Kidney glomerular epithelial cell (primary cell): ENCODE measurements around the gene VMP1.
"Not testable (repeated sequence)": the region's sequence is repeated elsewhere in the genome, so short reads cannot be mapped to it uniquely, and the experiment has no call there.

Experiments used
- DNase-seq: peaks from one replicate; lab custom pipeline; 2025; lab: John Stamatoyannopoulos, UW

VMP1 gene

GRCh38 chr17:59755069-59755468 lies 47.6 kb downstream of the VMP1 start:
- DNase-seq: not testable (repeated sequence)

- peak; percentile 99 for DNase-seq
Observed at GRCh38 chr17:59756236-59756818, 48.9 kb downstream of the VMP1 start.

GRCh38 chr17:59757043-59757442 lies 49.6 kb downstream of the VMP1 start:
- DNase-seq: no peak

- DNase-seq: no peak
Observed at GRCh38 chr17:59757470-59757869, 50.0 kb downstream of the VMP1 start.

- no peak for DNase-seq
Observed at GRCh38 chr17:59757881-59758385, 50.5 kb downstream of the VMP1 start.

- DNase-seq: not testable (repeated sequence)
Observed at GRCh38 chr17:59758998-59759651, 51.7 kb downstream of the VMP1 start.

- no peak for DNase-seq
Observed at GRCh38 chr17:59760160-59760559, 52.7 kb downstream of the VMP1 start.

- peak; percentile 63 for DNase-seq
Observed at GRCh38 chr17:59761385-59762048, 54.1 kb downstream of the VMP1 start.

GRCh38 chr17:59762049-59762823 lies 54.8 kb downstream of the VMP1 start:
- DNase-seq: peak; percentile 50

GRCh38 chr17:59762824-59763374 lies 55.4 kb downstream of the VMP1 start:
- DNase-seq: peak; percentile 58

GRCh38 chr17:59763861-59764260 lies 56.4 kb downstream of the VMP1 start:
- DNase-seq: peak; percentile 53

GRCh38 chr17:59764292-59764741 lies 56.9 kb downstream of the VMP1 start:
- no peak for DNase-seq

GRCh38 chr17:59765038-59765437 lies 57.6 kb downstream of the VMP1 start:
- DNase-seq: no peak

GRCh38 chr17:59766491-59766890 lies 59.0 kb downstream of the VMP1 start:
- no peak for DNase-seq

GRCh38 chr17:59767176-59767575 lies 59.7 kb downstream of the VMP1 start:
- DNase-seq: no peak

- peak; percentile 26 for DNase-seq
Observed at GRCh38 chr17:59769887-59770286, 62.4 kb downstream of the VMP1 start.

GRCh38 chr17:59771093-59771492 lies 63.6 kb downstream of the VMP1 start:
- no peak for DNase-seq

- DNase-seq: no peak
Observed at GRCh38 chr17:59775786-59776350, 68.4 kb downstream of the VMP1 start.

GRCh38 chr17:59776577-59776976 lies 69.1 kb downstream of the VMP1 start:
- no peak for DNase-seq

GRCh38 chr17:59777033-59777432 lies 69.6 kb downstream of the VMP1 start:
- no peak for DNase-seq

GRCh38 chr17:59778996-59779395 lies 71.5 kb downstream of the VMP1 start:
- no peak for DNase-seq

GRCh38 chr17:59779521-59779920 lies 72.1 kb downstream of the VMP1 start:
- no peak for DNase-seq
